ENCODE data around the gene TAX1BP3. TPM values are rescaled to one million over a fixed set of nuclear protein-coding genes. Genes with fewer than 3 reads are reported as not detected.

Gene TAX1BP3
- total RNA-seq, 1 experiment from 2014 or later = 76.3 TPM

DNA sequence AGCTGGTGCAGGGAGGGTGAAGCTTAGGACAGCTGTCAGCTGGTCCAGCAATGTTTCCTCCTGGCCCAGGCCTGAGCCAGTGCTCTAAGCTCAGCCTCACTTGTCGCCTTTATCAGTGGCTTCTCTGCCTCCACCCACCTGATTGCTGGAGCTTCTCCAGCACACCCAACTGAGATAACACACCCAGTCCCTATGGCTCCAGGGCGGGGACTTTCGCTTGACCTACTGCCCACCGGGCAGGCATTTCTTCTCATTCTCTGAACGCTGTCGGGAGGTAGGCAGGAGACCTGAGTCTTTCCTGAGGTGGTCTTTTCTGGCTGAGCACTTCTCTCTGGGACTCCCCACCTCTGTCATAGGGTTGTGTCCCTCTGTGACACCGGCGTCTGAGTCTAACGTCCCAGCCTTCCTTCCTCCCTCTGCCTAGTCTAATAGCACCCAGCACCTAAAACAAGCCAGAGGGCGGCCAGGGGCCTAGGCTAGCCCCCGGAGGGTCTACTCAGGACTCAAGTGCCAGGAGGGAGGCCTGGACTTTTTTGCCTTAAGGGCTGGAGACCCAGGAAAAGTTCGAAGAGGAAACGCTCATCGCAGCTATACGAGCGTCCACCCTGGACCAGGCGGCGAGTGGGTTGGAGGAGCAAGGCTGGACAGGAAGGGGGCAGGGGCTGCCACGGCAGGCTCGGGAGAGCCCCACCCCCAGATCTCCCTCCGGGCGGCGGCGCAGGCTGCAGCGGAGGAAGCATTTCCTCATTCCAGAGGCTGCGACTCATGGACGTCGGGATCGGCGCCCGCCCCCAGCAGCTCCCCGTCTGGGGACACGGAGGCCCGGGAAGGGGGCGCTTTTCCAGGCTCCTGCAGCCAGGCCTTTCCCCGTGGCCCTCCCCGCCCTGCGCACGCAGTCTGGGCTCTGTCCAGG lies 756 bp downstream of the TAX1BP3 start:
- H4K20me1 ChIP-seq (ENCODE audit: control insufficient read depth, insufficient read depth, insufficient read length) = no peaks in the 10 kb centered on the region
- H3K4me2 ChIP-seq (ENCODE audit: insufficient read depth, insufficient read length, low read length) = peak overlapping the region; percentile 88
- H3T11ph ChIP-seq (ENCODE audit: low read length) = no peak overlapping the region
- no peak overlapping the region for H2BK12ac ChIP-seq (ENCODE audit: insufficient read length, low read depth, low read length)
- H3K27me3 ChIP-seq (ENCODE audit: insufficient read depth, low read length) = no peaks in the 10 kb centered on the region
- H2BK120ac ChIP-seq (ENCODE audit: low read depth, low read length, poor library complexity, severe bottlenecking) = no peak overlapping the region
- H2BK20ac ChIP-seq (ENCODE audit: low read depth, low read length, poor library complexity, severe bottlenecking) = no peak overlapping the region
- H3K18ac ChIP-seq (ENCODE audit: insufficient read length, low read depth, low read length) = peak overlapping the region; percentile 84
- H2AK5ac ChIP-seq (ENCODE audit: insufficient read length, low read length) = no peak overlapping the region
- WGBS (ENCODE audit: extremely low coverage, insufficient read length, low lambda C conversion rate) = no CpG with 5 or more reads among the region's 39 CpGs
- Mint-ChIP-seq H3K36me3 (ENCODE audit: insufficient read depth in 1 of 3, low read depth in 3 of 3) (peaks cover 10 to 29% (median 19%) of the 10 kb centered on the region in 3 experiments; a peak in 6 of 7 replicates), H3K27ac (peak overlapping the region in 1 of 3 experiments; percentile 91; a peak in 3 of 7 replicates), H3K4me3 (peak overlapping the region; percentile 98), H3K9me3 (no peaks in the 10 kb centered on the region), H3K27me3 (ENCODE audit: low read depth) (no peaks in the 10 kb centered on the region), H3K4me1 (peaks cover 16 to 17% of the 10 kb centered on the region in 2 experiments)
- no peak overlapping the region for H2AFZ ChIP-seq (ENCODE audit: low read length)
- H4K8ac ChIP-seq (replicated peaks; ENCODE audit: insufficient read length, low read depth, low read length) = no peak overlapping the region
- H3K4ac ChIP-seq (ENCODE audit: low read depth, low read length) = no peak overlapping the region
- no peak overlapping the region for H4K91ac ChIP-seq (ENCODE audit: insufficient read length, low read depth, low read length)
- H3K9ac ChIP-seq (ENCODE audit: extremely low read depth, insufficient read length, low read length) = peak overlapping the region; percentile 65
- no peak overlapping the region for H4K5ac ChIP-seq (ENCODE audit: insufficient read length, low read depth, low read length)
- peaks cover 3% of the 10 kb centered on the region; the same call in 1 of the 2 replicates for H3K4me1 ChIP-seq (ENCODE audit: insufficient read depth, low read length)
- peaks cover 9% of the 10 kb centered on the region for H3K23me2 ChIP-seq (ENCODE audit: insufficient read length, low read depth, low read length, poor library complexity, severe bottlenecking)
- H2BK15ac ChIP-seq (ENCODE audit: low read depth, low read length) = no peak overlapping the region
- no peak overlapping the region for H3K23ac ChIP-seq (ENCODE audit: insufficient read length, low read depth, low read length)
- TF ChIP-seq, protein P1, sequence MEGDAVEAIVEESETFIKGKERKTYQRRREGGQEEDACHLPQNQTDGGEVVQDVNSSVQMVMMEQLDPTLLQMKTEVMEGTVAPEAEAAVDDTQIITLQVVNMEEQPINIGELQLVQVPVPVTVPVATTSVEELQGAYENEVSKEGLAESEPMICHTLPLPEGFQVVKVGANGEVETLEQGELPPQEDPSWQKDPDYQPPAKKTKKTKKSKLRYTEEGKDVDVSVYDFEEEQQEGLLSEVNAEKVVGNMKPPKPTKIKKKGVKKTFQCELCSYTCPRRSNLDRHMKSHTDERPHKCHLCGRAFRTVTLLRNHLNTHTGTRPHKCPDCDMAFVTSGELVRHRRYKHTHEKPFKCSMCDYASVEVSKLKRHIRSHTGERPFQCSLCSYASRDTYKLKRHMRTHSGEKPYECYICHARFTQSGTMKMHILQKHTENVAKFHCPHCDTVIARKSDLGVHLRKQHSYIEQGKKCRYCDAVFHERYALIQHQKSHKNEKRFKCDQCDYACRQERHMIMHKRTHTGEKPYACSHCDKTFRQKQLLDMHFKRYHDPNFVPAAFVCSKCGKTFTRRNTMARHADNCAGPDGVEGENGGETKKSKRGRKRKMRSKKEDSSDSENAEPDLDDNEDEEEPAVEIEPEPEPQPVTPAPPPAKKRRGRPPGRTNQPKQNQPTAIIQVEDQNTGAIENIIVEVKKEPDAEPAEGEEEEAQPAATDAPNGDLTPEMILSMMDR (conservative IDR thresholded peaks at IDR 0.05) = no peak
- H2BK5ac ChIP-seq (ENCODE audit: insufficient read length, low read length) = no peak overlapping the region
- H3K79me1 ChIP-seq (ENCODE audit: insufficient read depth, low read depth, low read length, poor library complexity, severe bottlenecking) = peaks cover 4% of the 10 kb centered on the region
- no peak overlapping the region for H3K27ac ChIP-seq (ENCODE audit: insufficient read length, low read depth, low read length)
- no peaks in the 10 kb centered on the region for H3K9me3 ChIP-seq (ENCODE audit: control insufficient read depth, low read depth, low read length)
- peak overlapping the region; percentile 77 for H3K14ac ChIP-seq (ENCODE audit: insufficient read depth, low read length)
- peak; percentile 80 for DNase-seq
- peaks cover 7% of the 10 kb centered on the region; the same call in 1 of the 2 replicates for H3K79me2 ChIP-seq (ENCODE audit: insufficient read depth, low read length)
- no peak overlapping the region for H3K56ac ChIP-seq (ENCODE audit: insufficient read length, low read depth, low read length)
